Right lobe of liver (tissue), 4 donors: Measurements from ENCODE around the gene PKP3.

Experiments used
- POLR2A ChIP-seq: fragments of 450-650 bp; IDR thresholded peaks from one replicate; pipeline ENCODE4 v1.6.1; 2017; ENCODE audit warnings: antibody characterized with exemption, mild to moderate bottlenecking
- TF ChIP-seq, protein P1 (sequence below), 4 donors: fragments of 200-600 bp in 3 of 4; fragments of 450-650 bp in 1 of 4; IDR thresholded peaks; one replicate each; pipeline versions ENCODE4 v1.5.1 to v1.8.0; 2016 to 2022; ENCODE audit warnings: antibody characterized with exemption in 4 of 4, mild to moderate bottlenecking in 2 of 4
- donor health status: DM: no; HTN: no; CAD: no.
- donor health status: DM: no; HTN: no; CAD: no.
- donor health status: DM: no; HTN: yes; CAD: no.

DNA sequence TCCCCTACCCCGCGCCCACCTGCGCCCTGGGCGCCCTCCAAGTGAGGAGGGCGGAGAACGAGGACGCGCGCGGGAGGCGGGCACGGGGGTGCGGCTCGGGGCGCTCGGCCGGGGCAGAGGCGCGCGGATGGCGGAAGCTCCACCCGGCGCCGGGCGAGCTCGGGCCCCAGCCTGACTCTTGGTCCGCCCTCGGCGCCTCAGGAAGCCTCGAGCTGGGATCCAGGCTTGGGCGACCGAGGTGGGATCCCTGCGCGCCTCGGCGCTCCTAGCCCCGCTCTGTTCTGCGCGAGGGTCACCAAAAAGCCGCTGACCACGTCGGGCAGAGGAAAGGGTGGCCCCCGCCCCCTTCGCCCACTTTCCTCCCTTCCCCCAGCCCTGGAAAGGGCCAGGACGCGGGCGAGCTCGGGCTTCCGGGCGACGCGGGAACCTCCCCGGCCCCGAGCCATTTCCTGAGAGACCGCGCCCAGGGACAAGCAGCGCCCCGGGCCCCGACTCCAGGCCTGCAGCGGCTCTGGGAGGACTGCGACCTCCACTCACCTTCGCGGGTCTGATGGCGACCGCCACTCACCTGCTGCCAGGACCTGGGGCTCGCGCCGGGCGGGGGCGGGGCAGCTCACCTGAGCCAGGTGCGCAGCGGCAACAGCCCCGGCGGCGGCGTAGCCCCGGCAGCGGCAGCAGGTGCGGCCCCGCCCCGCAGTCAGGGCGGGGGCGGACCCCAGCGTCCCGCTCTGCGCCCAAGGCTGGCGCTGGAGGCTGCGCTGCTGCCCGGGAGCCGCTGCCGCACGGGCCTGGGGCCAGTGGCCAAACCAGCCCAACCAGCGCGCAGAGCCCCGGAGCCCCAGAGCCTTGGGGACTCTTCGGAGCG lies 23.0 kb downstream of the PKP3 start:
- TF ChIP-seq, protein P1, sequence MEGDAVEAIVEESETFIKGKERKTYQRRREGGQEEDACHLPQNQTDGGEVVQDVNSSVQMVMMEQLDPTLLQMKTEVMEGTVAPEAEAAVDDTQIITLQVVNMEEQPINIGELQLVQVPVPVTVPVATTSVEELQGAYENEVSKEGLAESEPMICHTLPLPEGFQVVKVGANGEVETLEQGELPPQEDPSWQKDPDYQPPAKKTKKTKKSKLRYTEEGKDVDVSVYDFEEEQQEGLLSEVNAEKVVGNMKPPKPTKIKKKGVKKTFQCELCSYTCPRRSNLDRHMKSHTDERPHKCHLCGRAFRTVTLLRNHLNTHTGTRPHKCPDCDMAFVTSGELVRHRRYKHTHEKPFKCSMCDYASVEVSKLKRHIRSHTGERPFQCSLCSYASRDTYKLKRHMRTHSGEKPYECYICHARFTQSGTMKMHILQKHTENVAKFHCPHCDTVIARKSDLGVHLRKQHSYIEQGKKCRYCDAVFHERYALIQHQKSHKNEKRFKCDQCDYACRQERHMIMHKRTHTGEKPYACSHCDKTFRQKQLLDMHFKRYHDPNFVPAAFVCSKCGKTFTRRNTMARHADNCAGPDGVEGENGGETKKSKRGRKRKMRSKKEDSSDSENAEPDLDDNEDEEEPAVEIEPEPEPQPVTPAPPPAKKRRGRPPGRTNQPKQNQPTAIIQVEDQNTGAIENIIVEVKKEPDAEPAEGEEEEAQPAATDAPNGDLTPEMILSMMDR (IDR thresholded peaks at IDR 0.05) = no peak
- TF ChIP-seq POLR2A = peak; percentile 18
